Activated CD4-positive, CD25-positive, alpha-beta regulatory T cell treated with anti-CD3 and anti-CD28 coated beads, Interleukin-2, amount 50 U/mL, for 16 hours (primary cell): Measurements from ENCODE around the gene ADAP1.
"Not testable (repeated sequence)": the region's sequence is repeated elsewhere in the genome, so short reads cannot be mapped to it uniquely, and the experiment has no call there.

Experiments used
- DNase-seq: peaks from one replicate; pipeline ENCODE4 v3.0.0-alpha.2; 2020; ENCODE audit warnings: low read depth, low spot score

ADAP1 gene

GRCh38 chr7:940599-941408, 13.7 kb downstream of the ADAP1 start:
- no peak for DNase-seq

DNA sequence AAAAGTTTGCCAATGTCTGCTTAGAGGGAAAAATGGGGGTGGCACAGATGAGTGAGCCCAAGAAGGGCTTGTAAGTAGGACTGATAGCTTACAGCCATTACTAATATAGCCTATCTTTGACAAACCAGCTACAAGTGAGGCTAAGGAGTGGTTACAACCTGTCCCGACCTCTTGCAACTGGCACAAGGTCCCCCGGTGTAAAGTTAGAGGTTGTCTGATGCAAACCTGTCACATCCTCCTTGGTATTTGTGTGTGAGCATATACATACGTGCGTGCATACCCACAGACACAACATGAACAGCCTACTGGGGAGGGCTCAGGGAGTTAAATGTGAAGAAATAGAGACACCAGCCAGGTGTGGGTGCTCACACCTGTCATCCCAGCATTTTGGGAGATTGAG, 14.6 kb downstream of the ADAP1 start:
- DNase-seq, result no peak

DNA sequence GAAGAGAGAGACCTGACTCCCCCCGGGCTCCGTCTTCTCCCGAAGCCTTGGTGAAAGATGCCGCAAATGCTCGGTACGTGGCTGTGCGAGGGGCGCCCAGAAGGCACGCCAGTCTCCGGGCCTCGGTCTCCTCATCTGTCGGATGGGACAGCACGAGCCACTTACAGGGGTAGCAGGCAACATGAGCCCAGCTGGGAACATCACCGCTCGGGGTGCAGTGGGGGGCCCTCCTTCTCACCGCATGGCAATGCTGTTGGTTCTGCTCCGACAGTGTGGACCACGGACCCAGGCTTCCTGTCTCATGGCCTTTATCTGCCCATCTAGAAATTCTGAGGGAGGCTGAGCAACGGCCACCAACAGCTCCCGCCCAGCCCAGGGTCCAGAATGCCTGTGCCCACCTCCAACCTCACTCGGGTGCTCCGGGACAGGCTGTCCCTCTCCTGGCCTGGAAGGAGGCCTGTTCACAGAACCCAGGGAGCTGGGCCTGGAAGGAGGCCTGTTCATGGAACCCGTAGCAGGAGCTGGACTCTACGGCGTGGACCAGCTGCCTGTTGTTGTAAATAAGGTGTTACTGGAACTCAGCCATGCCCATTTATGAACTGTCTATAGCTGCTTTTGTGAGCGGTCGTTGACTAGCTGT, 15.8 kb downstream of the ADAP1 start:
- DNase-seq, result no peak

- no peak for DNase-seq
Measured at GRCh38 chr7:937856-938484, 16.5 kb downstream of the ADAP1 start.

DNA sequence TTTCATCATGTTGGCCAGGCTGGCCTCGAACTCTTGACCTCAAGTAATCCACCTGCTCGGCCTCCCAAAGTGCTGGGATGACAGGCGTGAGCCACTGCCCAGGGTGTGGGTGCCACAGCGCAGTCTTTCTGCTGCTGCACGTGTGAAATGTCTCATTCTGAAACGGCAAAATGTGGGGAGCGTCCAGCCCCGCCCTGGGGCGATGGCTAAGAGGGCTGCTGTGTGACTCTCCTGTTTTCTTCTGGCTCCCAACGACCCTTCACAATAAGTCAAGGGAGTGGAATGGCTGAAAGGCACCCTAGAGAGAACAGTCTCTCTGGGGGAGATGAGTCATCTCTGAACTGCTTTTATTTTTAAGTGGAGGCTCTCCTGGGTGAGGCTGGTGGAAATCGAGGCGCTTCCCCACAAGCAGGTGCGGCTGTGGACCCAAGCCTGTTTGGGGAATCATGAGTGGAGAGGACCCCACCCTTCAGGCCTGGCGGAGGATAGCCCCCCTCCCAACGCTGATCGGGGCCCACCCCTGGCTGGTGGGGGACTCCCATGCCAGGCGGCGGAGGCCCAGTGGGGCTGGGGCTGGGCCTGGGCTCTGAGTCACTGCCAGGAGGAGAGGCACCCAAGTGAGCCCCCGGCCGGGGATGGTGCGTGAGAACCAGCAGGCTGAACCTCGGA, 18.0 kb downstream of the ADAP1 start:
- DNase-seq, result no peak

DNA sequence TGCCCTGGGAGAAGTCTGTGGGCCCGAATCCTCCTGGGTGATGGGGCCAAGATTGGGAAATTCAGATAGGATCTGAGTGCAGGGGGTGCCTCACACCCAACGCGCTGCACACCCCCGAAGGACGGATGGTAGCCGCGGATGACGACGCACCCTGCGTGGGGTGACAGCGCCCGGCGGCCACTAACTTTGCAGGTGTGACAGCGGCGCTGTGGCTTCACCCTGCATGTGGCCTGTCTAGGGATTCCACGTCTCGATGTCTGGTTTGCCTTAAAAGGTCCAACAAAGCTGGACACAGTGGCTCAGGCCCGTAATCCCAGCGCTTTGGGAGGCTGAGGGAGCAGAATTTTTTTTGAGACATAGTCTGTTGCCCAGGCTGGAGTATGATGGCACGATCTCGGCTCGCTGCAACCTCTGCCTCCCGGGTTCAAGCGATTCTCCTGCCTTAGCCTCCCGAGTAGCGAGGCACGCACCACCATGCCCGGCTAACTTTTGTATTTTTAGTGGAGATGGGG, 18.6 kb downstream of the ADAP1 start:
- DNase-seq, result no peak

DNA sequence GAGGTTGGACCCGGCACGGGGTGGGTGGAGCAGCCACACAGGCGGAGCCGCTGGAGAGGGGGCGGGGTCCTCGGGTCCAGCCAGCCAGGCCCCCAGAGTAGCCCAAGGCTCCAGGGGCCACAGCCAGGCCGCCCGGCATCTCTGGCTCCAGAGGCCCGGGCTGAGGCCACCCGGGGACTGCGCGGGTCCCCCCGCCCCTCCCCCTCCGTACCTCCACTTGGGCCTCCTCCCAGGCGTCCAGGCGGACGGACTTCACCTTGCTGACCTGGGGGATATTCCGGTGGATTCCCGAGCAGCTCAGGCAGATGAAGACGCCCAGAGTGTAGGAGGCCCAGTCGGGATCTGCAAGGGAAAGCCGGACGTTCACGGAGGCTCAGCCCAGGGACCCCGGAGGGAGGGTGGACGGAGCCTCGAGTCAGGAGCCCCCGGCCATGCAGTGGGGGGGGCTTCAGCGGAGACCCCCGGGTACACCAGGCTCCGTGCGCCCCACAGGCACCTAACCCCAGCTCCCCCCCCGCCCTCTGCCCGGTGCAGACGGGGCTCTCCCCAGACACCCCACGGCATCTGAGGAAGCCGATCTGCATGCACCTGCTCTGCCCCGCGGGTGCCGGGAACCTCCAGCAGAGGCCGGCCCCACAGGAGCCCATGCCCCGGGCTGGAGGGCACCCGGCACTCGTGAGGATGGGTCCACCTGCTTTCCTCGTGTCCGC, 19.2 kb downstream of the ADAP1 start:
- no peak for DNase-seq

- DNase-seq, result no peak
Measured at GRCh38 chr7:934469-935163, 19.9 kb downstream of the ADAP1 start.

DNA sequence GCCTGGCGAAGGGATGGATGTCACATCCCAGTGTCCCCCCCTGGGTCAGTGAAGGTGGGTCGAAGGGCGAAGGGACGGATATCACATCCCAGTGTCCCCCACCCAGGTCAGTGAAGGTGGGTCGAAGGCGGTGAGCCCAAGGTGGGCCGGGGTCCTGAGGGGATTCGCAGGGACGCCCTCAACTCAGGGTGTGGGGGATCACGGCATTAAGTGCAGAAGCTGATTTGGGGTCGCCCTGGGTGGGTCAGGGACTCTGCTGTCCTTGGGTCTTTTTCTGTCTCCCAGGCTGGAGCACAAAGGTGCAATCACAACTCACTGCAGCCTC, 21.9 kb downstream of the ADAP1 start:
- no peak for DNase-seq

DNA sequence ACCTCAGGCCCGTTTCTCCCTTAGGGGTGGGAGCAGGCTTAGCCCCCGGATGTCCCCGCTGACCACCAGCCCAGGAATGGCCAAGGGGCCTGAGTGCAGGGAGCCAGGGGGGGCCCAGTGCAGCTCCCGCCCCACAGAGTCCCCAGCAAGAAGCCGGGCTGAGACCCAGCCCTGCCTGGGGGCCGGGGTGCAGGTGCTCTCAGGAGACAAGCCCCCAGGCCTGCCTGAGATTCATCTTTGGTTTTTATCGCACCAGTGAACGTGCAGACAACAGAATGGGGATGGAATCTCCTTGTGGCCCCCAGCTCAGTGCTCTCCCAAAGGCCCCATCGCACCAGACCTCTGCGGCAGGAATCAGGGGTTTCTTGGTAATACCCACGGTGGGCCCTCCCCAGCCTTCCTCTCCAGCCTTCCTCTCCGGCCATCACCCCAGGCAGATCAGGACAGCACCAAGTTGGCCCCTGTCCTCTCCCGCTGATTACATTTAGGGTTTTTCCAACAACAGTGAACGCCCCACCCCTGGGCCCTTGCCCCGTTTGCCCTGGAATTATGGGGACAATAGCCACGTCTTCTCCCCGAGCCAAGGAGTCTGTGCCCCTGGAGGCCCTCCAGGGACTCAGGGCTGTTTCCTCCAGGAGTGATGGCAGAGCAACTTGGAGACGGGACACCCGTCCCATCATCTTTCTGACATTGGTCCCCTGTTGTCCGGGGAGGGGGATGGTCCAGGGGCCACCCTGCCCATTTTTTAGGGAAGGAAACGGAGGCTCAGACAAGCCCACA, 22.4 kb downstream of the ADAP1 start:
- DNase-seq, result no peak

DNA sequence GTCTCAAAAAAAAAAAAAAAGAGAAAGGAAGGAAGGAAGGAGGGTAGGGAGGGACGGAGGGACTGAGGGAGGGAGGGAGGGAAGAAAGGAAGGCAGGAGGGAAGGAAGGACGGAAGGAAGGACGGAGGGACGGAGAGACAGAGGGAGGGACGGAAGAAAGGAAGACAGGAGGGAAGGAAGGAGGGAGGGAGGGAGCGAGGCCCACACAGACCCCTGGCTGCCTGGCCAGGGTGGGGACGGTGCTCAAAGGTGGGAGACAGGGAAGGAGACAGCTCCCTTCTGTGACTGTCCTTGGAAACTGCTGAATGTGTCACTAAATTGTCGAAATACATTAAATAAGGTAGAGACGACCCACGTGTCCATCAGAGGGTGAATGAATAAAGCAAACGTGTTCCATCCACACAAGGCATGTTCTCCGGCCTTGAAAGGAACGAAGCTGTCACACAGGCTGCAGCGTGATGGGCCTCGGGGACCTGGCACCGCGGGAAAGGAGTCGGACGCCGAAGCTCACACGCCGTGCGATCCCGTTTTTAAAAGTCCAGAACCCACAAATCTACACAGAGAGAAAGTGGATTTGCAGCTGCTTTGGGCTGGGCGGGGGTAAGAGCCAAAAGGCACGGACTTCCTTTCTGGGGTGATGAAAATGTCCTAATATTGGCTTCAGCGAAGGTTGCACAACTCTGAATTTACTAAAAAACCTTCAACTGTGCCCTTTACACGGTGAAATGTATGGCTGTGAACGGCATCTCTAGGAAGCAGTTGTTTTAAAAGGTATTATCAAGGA, 23.3 kb downstream of the ADAP1 start:
- DNase-seq, result no peak

DNA sequence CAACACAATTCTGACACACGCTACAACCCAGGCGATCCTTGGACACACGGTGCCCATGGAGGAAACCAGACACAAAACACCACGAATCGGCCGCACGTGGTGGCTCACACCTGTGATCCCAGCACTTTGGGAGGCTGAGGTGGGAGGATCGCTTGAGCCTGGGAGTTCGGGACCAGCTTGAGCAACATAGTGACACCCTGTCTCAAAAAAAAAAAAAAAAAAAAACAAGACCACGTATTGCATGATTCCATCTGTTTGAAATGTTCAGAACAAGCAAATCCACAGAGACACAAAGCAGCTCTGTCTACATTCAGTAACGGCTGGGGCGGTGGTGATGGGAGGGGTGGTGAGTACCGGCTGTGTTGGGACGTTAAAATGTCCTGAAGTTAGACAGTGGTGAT, 25.2 kb downstream of the ADAP1 start:
- no peak for DNase-seq

GRCh38 chr7:927031-927671, 27.3 kb downstream of the ADAP1 start:
- DNase-seq, result no peak

- no peak for DNase-seq
Measured at GRCh38 chr7:926061-927030, 28.1 kb downstream of the ADAP1 start.

GRCh38 chr7:925601-926000, 28.9 kb downstream of the ADAP1 start:
- DNase-seq, result no peak

DNA sequence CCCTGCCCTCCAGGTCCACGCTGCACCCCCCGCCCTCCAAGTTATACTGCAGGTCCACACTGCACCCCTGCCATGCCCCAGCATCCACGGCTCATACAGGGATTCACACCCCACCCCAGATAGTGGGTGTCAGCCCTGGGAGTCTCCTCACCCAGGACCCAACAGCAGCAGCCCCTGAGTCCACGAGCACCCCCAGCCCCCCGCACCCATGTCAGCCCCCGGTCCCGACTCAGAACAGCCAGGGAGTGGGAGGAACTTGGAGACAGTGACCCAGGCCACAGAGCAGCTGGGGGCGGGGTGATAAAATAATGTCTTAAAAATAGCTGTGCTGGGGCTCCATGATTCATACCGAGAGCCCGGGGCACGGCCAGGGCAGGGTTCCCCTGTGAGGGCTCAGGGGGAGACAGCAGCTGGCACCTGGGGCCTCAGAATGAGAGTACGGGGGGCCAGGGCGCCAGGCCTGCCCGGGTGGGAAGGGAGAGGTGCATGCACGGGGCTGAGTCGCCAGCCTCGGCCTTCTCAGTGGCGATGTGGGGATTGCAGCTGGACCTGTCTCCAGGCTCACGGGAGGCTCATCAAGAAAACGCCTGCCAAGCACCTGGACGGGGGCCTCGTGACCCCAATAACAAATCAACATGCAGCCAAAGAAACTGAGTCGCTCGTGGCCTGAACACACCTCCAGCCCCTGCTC, 29.8 kb downstream of the ADAP1 start:
- DNase-seq, result peak; percentile 37

DNA sequence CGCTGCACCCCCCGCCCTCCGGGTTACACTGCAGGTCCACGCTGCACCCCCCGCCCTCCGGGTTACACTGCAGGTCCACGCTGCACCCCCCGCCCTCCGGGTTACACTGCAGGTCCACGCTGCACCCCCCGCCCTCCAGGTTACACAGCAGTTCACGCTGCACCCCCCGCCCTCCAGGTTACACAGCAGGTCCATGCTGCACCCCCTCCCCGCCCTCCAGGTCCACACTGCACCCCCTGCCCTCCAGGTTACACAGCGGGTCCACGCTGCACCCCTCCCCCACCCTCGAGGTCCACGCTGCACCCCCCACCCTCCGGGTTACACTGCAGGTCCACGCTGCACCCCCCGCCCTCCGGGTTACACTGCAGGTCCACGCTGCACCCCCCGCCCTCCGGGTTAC, 30.4 kb downstream of the ADAP1 start:
- not testable (repeated sequence) for DNase-seq
